CD4-positive, alpha-beta memory T cell (primary cell): Measurements from ENCODE around the gene GCNT3. TPM values are rescaled to one million over a fixed set of nuclear protein-coding genes. Genes with fewer than 3 reads are reported as not detected.
A peak's percentile ranks its signal among the peaks of the same experiment; 100 is the strongest.

Source experiments
- CTCF ChIA-PET: fragments of 350-600 bp; sonication (Branson Sonifier 250); formaldehyde crosslinking; loops from one replicate; lab custom pipeline; 2021; ENCODE audit warnings: inconsistent platforms; ENCODE audit not compliant: partially characterized antibody; lab: Charles Lee
- POLR2A ChIA-PET: fragments of 350-600 bp; sonication (Branson Sonifier 250); formaldehyde crosslinking; loops from one replicate; lab custom pipeline; 2021; ENCODE audit not compliant: partially characterized antibody; lab: Charles Lee
- DNase-seq, 5 donors: peaks; one replicate each; pipeline versions ENCODE4 v3.0.0 to v3.0.0-alpha.2; 2020 to 2022; ENCODE audit warnings: mixed read lengths in 1 of 5
- H3K27ac ChIP-seq: one replicate; pipeline ENCODE4 v1.7.0; 2013; ENCODE audit warnings: low read depth, low read length
- H3K27me3 ChIP-seq: 2 replicates; pipeline ENCODE4 v1.7.0; 2013; ENCODE audit warnings: mild to moderate bottlenecking, low read length, moderate library complexity; ENCODE audit not compliant: insufficient read depth
- H3K36me3 ChIP-seq: 2 replicates; pipeline ENCODE4 v1.7.0; 2013; ENCODE audit warnings: mild to moderate bottlenecking, low read length, moderate library complexity; ENCODE audit not compliant: insufficient read depth
- H3K4me1 ChIP-seq: 2 replicates; pipeline ENCODE4 v1.7.0; 2013; ENCODE audit warnings: mild to moderate bottlenecking, low read length, moderate library complexity; ENCODE audit not compliant: insufficient read depth
- H3K4me3 ChIP-seq, 2 donors: one replicate each; pipeline ENCODE4 v1.7.0; 2013; ENCODE audit warnings: low read length in 2 of 2, mild to moderate bottlenecking in 1 of 2
- H3K9me3 ChIP-seq, 2 donors: one replicate each; pipeline ENCODE4 v1.7.0; 2013; ENCODE audit warnings: low read length in 2 of 2, control low read depth in 1 of 2; ENCODE audit not compliant: control insufficient read depth in 1 of 2
- H3K27ac Mint-ChIP-seq, 7 donors: one replicate each; pipeline ENCODE4 v1.8.0; 2020 to 2021; ENCODE audit warnings: mixed read lengths in 7 of 7, mild to moderate bottlenecking in 6 of 7, inconsistent platforms in 3 of 7, moderate library complexity in 3 of 7
- H3K27me3 Mint-ChIP-seq, 2 donors: one replicate each; pipeline ENCODE4 v1.8.0; 2020 to 2021; ENCODE audit warnings: mixed read lengths in 2 of 2
- H3K36me3 Mint-ChIP-seq, 2 donors: one replicate each; pipeline ENCODE4 v1.8.0; 2020 to 2021; ENCODE audit warnings: mixed read lengths in 2 of 2, inconsistent platforms in 1 of 2, mild to moderate bottlenecking in 1 of 2
- H3K4me1 Mint-ChIP-seq, 4 donors: one replicate each; pipeline ENCODE4 v1.8.0; 2020 to 2021; ENCODE audit warnings: mixed read lengths in 4 of 4, mild to moderate bottlenecking in 1 of 4
- H3K4me3 Mint-ChIP-seq, 8 donors: one replicate each; pipeline ENCODE4 v1.8.0; 2020 to 2021; ENCODE audit warnings: mixed read lengths in 8 of 8, mild to moderate bottlenecking in 7 of 8, moderate library complexity in 6 of 8, inconsistent platforms in 3 of 8
- H3K9me3 Mint-ChIP-seq, 8 donors: one replicate each; pipeline ENCODE4 v1.8.0; 2020 to 2021; ENCODE audit warnings: mixed read lengths in 8 of 8, mild to moderate bottlenecking in 5 of 8, inconsistent platforms in 3 of 8, moderate library complexity in 1 of 8
- intact Hi-C: fragments of 100-400 bp; cut with micrococcal nuclease; formaldehyde crosslinking; loops from one replicate; pipeline ENCODE4 v1.15.1; 2023
- polyA plus RNA-seq, 2 donors: library from polyadenylated mRNA; unstranded; fragments of 300-500 nt; fragmentation: Illumina TruSeq; gene quantifications; one replicate each; pipeline ENCODE4 v1.2.3, GENCODE V29; 2021
- total RNA-seq, 2 experiments: library from RNA; stranded (reverse); gene quantifications; one replicate each; pipeline ENCODE4 v1.2.3, GENCODE V29; 2021

The GCNT3 gene
- total and polyA plus RNA-seq, 4 experiments from 2014 or later: not detected

GRCh38 chr15:59583088-59583487 lies 28.5 kb upstream of the GCNT3 start:
- intact Hi-C loops: no loop called here
- CTCF ChIA-PET: no interaction called here
- no peaks in the 10 kb centered on the region for H3K4me1 ChIP-seq
- Mint-ChIP-seq H3K4me3 (no peak overlapping the region), H3K9me3 (peaks cover 0 to 6% (median 0%) of the 10 kb centered on the region in 8 donors), H3K36me3 (no peaks in the 10 kb centered on the region), H3K27me3 (peaks cover 0 to 5% of the 10 kb centered on the region in 2 donors), H3K27ac (no peak overlapping the region), H3K4me1 (peaks cover 0 to 4% (median 4%) of the 10 kb centered on the region in 4 donors)
- H3K36me3 ChIP-seq: no peaks in the 10 kb centered on the region
- no peaks in the 10 kb centered on the region for H3K9me3 ChIP-seq
- DNase-seq: no peak
- H3K27me3 ChIP-seq: no peaks in the 10 kb centered on the region
- H3K27ac ChIP-seq: no peak overlapping the region
- POLR2A ChIA-PET: no interaction called here
- no peak overlapping the region for H3K4me3 ChIP-seq

- H3K36me3 Mint-ChIP-seq: no peaks in the 10 kb centered on the region
- peaks cover 5 to 12% of the 10 kb centered on the region in 2 donors for H3K27me3 Mint-ChIP-seq
- peaks cover 5 to 17% (median 11%) of the 10 kb centered on the region in 4 donors for H3K4me1 Mint-ChIP-seq
- Histone ChIP-seq H3K4me1 (no peaks in the 10 kb centered on the region), H3K27me3 (no peaks in the 10 kb centered on the region), H3K9me3 (no peaks in the 10 kb centered on the region), H3K36me3 (no peaks in the 10 kb centered on the region), H3K27ac (no peak overlapping the region), H3K4me3 (no peak overlapping the region)
- ChIA-PET POLR2A (no interaction called here), CTCF (interaction anchor here (0.6 to 0.8 kb wide), 3 partner anchors 26 to 106 kb away, joined by 3 to 4 read pairs (median 3); no protein-coding TSS in a partner anchor)
- no peaks in the 10 kb centered on the region for H3K9me3 Mint-ChIP-seq
- intact Hi-C loops: no loop called here
- H3K4me3 Mint-ChIP-seq: no peak overlapping the region
- no peak for DNase-seq
- H3K27ac Mint-ChIP-seq: no peak overlapping the region
Observed at GRCh38 chr15:59587085-59587826, 24.3 kb upstream of the GCNT3 start.

- Mint-ChIP-seq H3K27ac (peak overlapping the region in 1 of 7 donors; percentile 2), H3K27me3 (peaks cover 7 to 9% of the 10 kb centered on the region in 2 donors), H3K4me1 (peaks cover 5 to 17% (median 11%) of the 10 kb centered on the region in 4 donors), H3K4me3 (peak overlapping the region in 1 of 8 donors; percentile 42), H3K36me3 (no peaks in the 10 kb centered on the region), H3K9me3 (no peaks in the 10 kb centered on the region)
- Histone ChIP-seq H3K36me3 (no peaks in the 10 kb centered on the region), H3K27ac (no peak overlapping the region), H3K9me3 (no peaks in the 10 kb centered on the region), H3K4me3 (no peak overlapping the region), H3K4me1 (no peaks in the 10 kb centered on the region), H3K27me3 (no peaks in the 10 kb centered on the region)
- ChIA-PET POLR2A (no interaction called here), CTCF (no interaction called here)
- intact Hi-C loops: no loop called here
- no peak for DNase-seq
Observed at GRCh38 chr15:59590027-59590426, 21.6 kb upstream of the GCNT3 start.

GRCh38 chr15:59591356-59591755 lies 20.2 kb upstream of the GCNT3 start:
- no peak overlapping the region for H3K27ac Mint-ChIP-seq
- H3K9me3 Mint-ChIP-seq: no peaks in the 10 kb centered on the region
- no peaks in the 10 kb centered on the region for H3K36me3 ChIP-seq
- CTCF ChIA-PET: no interaction called here
- peaks cover 5 to 17% (median 11%) of the 10 kb centered on the region in 4 donors for H3K4me1 Mint-ChIP-seq
- H3K36me3 Mint-ChIP-seq: no peaks in the 10 kb centered on the region
- peaks cover 7 to 9% of the 10 kb centered on the region in 2 donors for H3K27me3 Mint-ChIP-seq
- intact Hi-C loops: no loop called here
- POLR2A ChIA-PET: no interaction called here
- H3K9me3 ChIP-seq: no peaks in the 10 kb centered on the region
- H3K4me3 ChIP-seq: no peak overlapping the region
- no peak overlapping the region for H3K4me3 Mint-ChIP-seq
- DNase-seq: no peak
- H3K27ac ChIP-seq: no peak overlapping the region
- no peaks in the 10 kb centered on the region for H3K4me1 ChIP-seq
- H3K27me3 ChIP-seq: no peaks in the 10 kb centered on the region

GRCh38 chr15:59594493-59594942 lies 17.1 kb upstream of the GCNT3 start:
- Mint-ChIP-seq H3K4me3 (no peak overlapping the region), H3K36me3 (no peaks in the 10 kb centered on the region), H3K9me3 (peaks cover 0 to under 1% (median 0%) of the 10 kb centered on the region in 8 donors)

GRCh38 chr15:59594991-59595390 lies 16.6 kb upstream of the GCNT3 start:
- Histone ChIP-seq H3K36me3 (no peaks in the 10 kb centered on the region), H3K4me1 (no peaks in the 10 kb centered on the region), H3K27me3 (no peaks in the 10 kb centered on the region), H3K27ac (no peak overlapping the region), H3K9me3 (no peaks in the 10 kb centered on the region), H3K4me3 (no peak overlapping the region)
- H3K4me3 Mint-ChIP-seq: no peak overlapping the region
- ChIA-PET CTCF (no interaction called here), POLR2A (no interaction called here)
- peaks cover 8 to 9% of the 10 kb centered on the region in 2 donors for H3K27me3 Mint-ChIP-seq
- H3K4me1 Mint-ChIP-seq: peaks cover 5 to 10% (median 7%) of the 10 kb centered on the region in 4 donors
- no peak for DNase-seq
- no peak overlapping the region for H3K27ac Mint-ChIP-seq
- peaks cover 0 to 5% (median 1%) of the 10 kb centered on the region in 8 donors for H3K9me3 Mint-ChIP-seq
- H3K36me3 Mint-ChIP-seq: no peaks in the 10 kb centered on the region
- intact Hi-C loops: no loop called here

More at GRCh38 chr15:59594493-59594942, 17.1 kb upstream of the GCNT3 start:
- Histone ChIP-seq H3K36me3 (no peaks in the 10 kb centered on the region), H3K27ac (no peak overlapping the region), H3K4me3 (no peak overlapping the region), H3K9me3 (no peaks in the 10 kb centered on the region), H3K4me1 (no peaks in the 10 kb centered on the region), H3K27me3 (no peaks in the 10 kb centered on the region)
- Mint-ChIP-seq H3K27ac (no peak overlapping the region), H3K27me3 (peaks cover 6 to 11% of the 10 kb centered on the region in 2 donors), H3K4me1 (peaks cover 5 to 12% (median 7%) of the 10 kb centered on the region in 4 donors)
- intact Hi-C loops: no loop called here
- POLR2A ChIA-PET: no interaction called here
- no peak for DNase-seq
- CTCF ChIA-PET: no interaction called here

GRCh38 chr15:59595434-59595915 lies 16.1 kb upstream of the GCNT3 start:
- Mint-ChIP-seq H3K36me3 (no peaks in the 10 kb centered on the region), H3K4me1 (peaks cover 5 to 9% (median 6%) of the 10 kb centered on the region in 4 donors), H3K27me3 (peaks cover 8% of the 10 kb centered on the region in 2 donors), H3K27ac (no peak overlapping the region), H3K9me3 (peaks cover 0 to 9% (median 3%) of the 10 kb centered on the region in 8 donors), H3K4me3 (no peak overlapping the region)
- no peak overlapping the region for H3K27ac ChIP-seq
- H3K9me3 ChIP-seq: no peaks in the 10 kb centered on the region
- H3K4me3 ChIP-seq: no peak overlapping the region
- POLR2A ChIA-PET: no interaction called here
- CTCF ChIA-PET: interaction anchor here (1.3 kb wide), 1 partner anchor 10 kb away, joined by 3 read pairs; no protein-coding TSS in a partner anchor
- H3K27me3 ChIP-seq: no peaks in the 10 kb centered on the region
- H3K36me3 ChIP-seq: no peaks in the 10 kb centered on the region
- intact Hi-C loops: no loop called here
- no peak for DNase-seq
- H3K4me1 ChIP-seq: no peaks in the 10 kb centered on the region
